Activated CD4-positive, CD25-positive, alpha-beta regulatory T cell treated with anti-CD3 and anti-CD28 coated beads, Interleukin-2, amount 50 U/mL, for 24 hours (primary cell): Measurements from ENCODE around the gene OR4K5.
A peak's percentile ranks its signal among the peaks of the same experiment; 100 is the strongest.
"Not testable (repeated sequence)": the region's sequence is repeated elsewhere in the genome, so short reads cannot be mapped to it uniquely, and the experiment has no call there.

Experiments used
- ATAC-seq, 2 donors: fragments of 150-1000 bp; cut with Tn5 transposase; one replicate each; pipeline ENCODE4 v1.10.0; 2021; ENCODE audit warnings: mild to moderate bottlenecking in 1 of 2, moderate library complexity in 1 of 2

OR4K5 gene

GRCh38 chr14:19920021-19920657 is at the start of gene OR4K5:
Gene OR4K5, plus strand, starts transcription at chr14:19920607. Its CDS starts 0 bp downstream, at chr14:19920607.
- ATAC-seq = no peak

GRCh38 chr14:19873178-19873577 is 47.2 kb upstream of the OR4K5 start:
- ATAC-seq = no peak

GRCh38 chr14:19874842-19875241 is 45.6 kb upstream of the OR4K5 start, which contains the start of gene OR4K2:
Gene OR4K2, plus strand, starts transcription at chr14:19875142. Its CDS starts 1,126 bp downstream, at chr14:19876268.
- no peak for ATAC-seq

GRCh38 chr14:19878029-19878642 is 42.3 kb upstream of the OR4K5 start:
- no peak for ATAC-seq

GRCh38 chr14:19895282-19895681 is 25.1 kb upstream of the OR4K5 start:
- no peak for ATAC-seq

GRCh38 chr14:19900999-19901398 is 19.4 kb upstream of the OR4K5 start:
- no peak for ATAC-seq

GRCh38 chr14:19902409-19902808 is 18.0 kb upstream of the OR4K5 start:
- no peak for ATAC-seq

- no peak for ATAC-seq
Observed at GRCh38 chr14:19906665-19907064, 13.7 kb upstream of the OR4K5 start.

- ATAC-seq = no peak
Observed at GRCh38 chr14:19911114-19911513, 9.3 kb upstream of the OR4K5 start.

GRCh38 chr14:19917243-19917642 is 3.2 kb upstream of the OR4K5 start:
- ATAC-seq = no peak

GRCh38 chr14:19917955-19918518 is 2.4 kb upstream of the OR4K5 start:
- ATAC-seq = no peak

GRCh38 chr14:19918553-19919264 is 1.7 kb upstream of the OR4K5 start:
- ATAC-seq = no peak

- ATAC-seq = no peak
Observed at GRCh38 chr14:19930617-19931016, 10.2 kb downstream of the OR4K5 start, which contains the start of gene OR4K1. Gene OR4K1, plus strand, starts transcription at chr14:19930917. Its CDS starts 4,750 bp downstream, at chr14:19935667.

- peak in 1 of 2 donors; percentile 13 for ATAC-seq
Observed at GRCh38 chr14:19941668-19942067, 21.3 kb downstream of the OR4K5 start.

GRCh38 chr14:19947413-19948090 is 27.1 kb downstream of the OR4K5 start:
- no peak for ATAC-seq

- no peak for ATAC-seq
Observed at GRCh38 chr14:19949218-19949617, 28.8 kb downstream of the OR4K5 start.

- not testable (repeated sequence) for ATAC-seq
Observed at GRCh38 chr14:19969735-19970134, 49.3 kb downstream of the OR4K5 start.
